ENCODE measurements around the gene LIN54.
"Not testable (repeated sequence)": the region's sequence is repeated elsewhere in the genome, so short reads cannot be mapped to it uniquely, and the experiment has no call there.

Gene LIN54

DNA sequence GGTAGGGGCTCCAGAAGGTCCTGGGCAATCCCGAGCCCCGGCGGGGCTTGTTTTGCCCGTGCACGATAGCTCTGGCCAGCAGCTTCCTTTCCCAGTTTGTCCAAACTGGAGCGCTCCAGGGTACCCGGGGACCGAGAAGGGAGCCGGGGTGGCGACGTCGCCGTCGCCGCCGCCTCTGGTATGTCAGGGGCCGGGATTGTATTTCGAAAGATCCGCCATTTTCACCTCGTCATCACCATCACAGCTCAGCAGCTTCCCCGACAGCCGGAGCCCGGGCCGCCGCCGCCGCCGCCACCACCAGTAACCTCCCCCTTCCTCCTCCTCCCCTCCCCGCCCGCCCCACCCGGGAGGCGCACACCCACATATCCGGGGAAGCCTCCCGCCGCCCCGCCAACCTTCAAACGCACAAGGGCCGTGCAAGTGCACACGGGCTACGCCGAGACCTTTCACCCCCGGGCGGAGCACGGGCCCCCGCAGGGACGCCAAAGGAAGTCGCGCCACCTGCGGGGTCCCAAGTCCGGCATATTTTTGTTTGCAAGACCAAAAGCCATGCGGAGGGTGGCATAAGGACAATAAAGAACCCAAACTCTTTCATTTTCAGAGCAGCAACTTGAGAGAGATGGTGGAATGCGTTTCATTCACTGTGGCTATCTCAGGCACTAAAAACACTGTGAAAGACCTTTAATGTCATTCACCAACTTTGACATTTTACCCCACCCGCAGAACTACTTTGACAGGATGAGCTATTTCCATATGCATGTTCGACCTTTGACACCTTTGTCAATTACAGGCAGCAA lies at the start of gene LIN54:
Gene LIN54, minus strand, starts transcription at position 302 of the 797 bp plus-strand sequence. CDS start 25,979 bp downstream, outside the sequence.
- FAIRE-seq (peak; percentile 73), DNase-seq (ENCODE audit: extremely low spot score, insufficient read length, low read depth) (peak; percentile 63)

DNA sequence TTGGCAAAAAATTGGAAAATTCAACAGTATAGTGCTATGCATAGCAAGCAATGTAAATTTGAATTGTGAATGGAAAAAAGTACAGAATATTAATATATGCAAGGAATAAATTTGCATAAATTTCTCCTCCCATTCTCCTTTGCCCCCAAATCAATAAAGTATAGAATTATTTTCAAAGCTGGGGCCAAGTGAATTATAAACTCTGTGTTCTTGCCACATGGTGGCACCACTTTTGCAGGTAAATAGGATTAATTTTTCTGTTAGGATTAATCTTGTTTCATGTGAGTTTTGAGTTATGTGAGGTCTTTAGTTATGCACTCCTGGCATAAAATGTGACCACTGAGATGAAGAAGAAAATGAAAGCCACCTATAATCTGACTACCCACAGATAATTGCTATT lies 44.3 kb upstream of the LIN54 start:
- DNase-seq (ENCODE audit: extremely low spot score, insufficient read length, low read depth) (no peak), FAIRE-seq (peak; percentile 18)

- FAIRE-seq; DNase-seq (ENCODE audit: extremely low spot score, insufficient read length, low read depth): not testable (repeated sequence)
Measured at GRCh38 chr4:83048781-83049180, 38.2 kb upstream of the LIN54 start.

GRCh38 chr4:83046693-83047473 lies 36.3 kb upstream of the LIN54 start:
- FAIRE-seq (peak; percentile 56), DNase-seq (ENCODE audit: extremely low spot score, insufficient read length, low read depth) (no peak)

DNA sequence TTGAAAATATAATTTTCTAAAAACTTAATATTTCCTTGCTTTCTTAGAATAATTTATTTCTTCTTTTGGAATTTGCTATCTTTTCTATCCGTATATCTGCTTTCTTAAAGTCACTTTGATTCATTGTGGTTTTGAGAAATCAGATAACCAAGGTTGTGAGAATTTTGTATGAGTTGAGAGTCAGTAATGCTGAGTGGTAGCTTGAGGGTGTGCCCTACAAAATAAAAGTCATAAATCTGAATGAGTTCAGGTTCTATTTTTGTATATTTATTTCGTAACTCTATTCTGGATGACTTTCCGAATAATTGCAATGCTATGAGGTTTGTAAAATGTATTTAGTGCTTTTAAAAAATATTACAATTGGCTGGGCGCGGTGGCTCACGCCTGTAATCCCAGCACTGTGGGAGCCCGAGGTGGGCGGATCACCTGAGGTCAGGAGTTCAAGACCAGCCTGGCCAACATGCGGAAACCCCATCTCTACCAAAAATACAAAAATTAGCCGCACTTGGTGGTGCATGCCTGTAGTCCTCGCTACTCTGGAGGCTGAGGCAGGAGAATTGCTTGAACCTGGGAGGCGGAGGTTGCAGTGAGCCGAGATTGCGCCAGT lies 33.3 kb upstream of the LIN54 start:
- no peak for FAIRE-seq
- DNase-seq (ENCODE audit: extremely low spot score, insufficient read length, low read depth): no peak

DNA sequence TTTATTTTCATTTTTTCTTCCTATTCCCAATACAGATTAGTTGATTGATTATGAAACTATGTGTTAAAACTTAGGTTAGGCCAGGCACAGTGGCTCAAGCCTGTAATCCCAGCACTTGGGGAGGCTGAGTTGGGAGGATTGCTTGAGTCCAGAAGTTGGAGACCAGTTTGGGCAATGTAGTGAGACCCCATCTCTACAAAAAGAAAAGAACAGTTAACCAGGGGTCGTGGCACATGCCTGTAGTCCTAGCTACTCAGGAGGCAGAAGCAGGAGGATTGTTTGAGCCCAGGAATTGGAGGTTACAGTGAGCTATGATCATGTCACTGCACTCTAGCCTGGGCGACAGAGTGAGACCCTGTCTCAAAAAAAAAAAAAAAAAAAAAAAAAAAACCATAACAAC lies 32.5 kb upstream of the LIN54 start:
- FAIRE-seq; DNase-seq (ENCODE audit: extremely low spot score, insufficient read length, low read depth): not testable (repeated sequence)

DNA sequence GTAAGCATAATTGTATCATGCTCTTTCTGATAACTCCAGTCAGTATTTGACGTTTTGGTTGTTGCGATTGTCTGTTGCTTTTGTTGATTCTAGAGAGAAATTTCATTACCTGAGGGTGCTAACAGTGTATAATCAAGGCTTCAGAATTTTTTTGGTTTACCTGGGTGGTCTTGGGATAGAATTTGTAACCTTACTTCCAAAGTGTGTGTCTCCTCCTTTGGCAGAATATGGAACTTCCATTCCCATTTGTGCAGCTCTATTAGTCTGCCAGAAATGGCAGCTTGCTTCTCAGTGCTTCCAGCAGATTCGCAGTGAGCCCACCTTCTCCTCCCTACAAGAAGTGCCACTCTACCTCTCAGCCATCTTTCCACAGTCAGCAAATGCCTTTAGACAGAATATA lies 29.6 kb upstream of the LIN54 start:
- DNase-seq (ENCODE audit: extremely low spot score, insufficient read length, low read depth) (no peak), FAIRE-seq (no peak)

- no peak for DNase-seq (ENCODE audit: extremely low spot score, insufficient read length, low read depth)
- FAIRE-seq: no peak
Measured at GRCh38 chr4:83036991-83037665, 26.5 kb upstream of the LIN54 start.

GRCh38 chr4:83034630-83035494 lies 24.2 kb upstream of the LIN54 start, which contains the start of gene COPS4:
COPS4 (plus strand) TSS chr4:83035183; CDS start chr4:83035225, 42 bp downstream.
- DNase-seq (ENCODE audit: extremely low spot score, insufficient read length, low read depth) (peak; percentile 92), FAIRE-seq (peak; percentile 100)

GRCh38 chr4:83029688-83030087 lies 19.1 kb upstream of the LIN54 start:
- FAIRE-seq (no peak), DNase-seq (ENCODE audit: extremely low spot score, insufficient read length, low read depth) (no peak)

DNA sequence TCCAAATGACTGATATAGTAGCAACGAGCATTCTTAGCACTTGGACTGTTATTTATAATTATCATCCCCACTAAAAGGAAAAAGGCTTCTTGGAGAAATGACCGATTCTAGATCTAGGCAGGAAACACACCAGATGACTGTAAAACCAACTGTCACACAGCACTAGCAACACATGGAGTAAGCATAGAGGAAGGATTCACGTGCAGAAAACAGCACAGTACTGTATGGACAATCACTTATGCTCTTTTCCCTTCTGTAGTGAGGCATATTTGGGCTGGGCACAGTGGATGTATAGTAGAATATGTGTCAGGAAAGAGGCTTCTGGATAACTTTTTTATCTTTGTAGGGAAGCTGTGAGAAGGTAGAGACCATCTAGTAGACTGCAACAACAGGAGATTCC lies 18.4 kb upstream of the LIN54 start:
- no peak for FAIRE-seq

DNA sequence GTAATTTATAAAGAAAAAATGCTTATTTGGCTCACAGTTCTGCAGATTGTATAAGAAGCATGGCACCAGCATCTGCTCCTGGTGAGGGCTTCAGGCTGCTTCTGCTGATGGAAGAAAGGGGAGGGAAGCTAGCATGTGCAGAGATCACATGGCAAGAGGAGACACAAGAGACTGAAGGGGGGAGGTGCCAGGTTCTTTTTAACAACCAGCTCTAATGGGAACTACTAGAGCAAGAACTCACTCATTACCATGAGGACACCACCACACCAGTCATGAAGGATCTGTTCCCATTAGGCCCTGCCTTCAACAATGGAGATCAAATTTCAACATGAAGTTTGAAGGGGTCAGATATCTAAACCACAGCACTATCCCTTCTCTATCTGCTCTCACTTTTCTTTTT lies 14.9 kb upstream of the LIN54 start:
- DNase-seq (ENCODE audit: extremely low spot score, insufficient read length, low read depth) (no peak), FAIRE-seq (peak; percentile 60)

More for the DNA sequence above, 18.4 kb upstream of the LIN54 start:
- no peak for DNase-seq (ENCODE audit: extremely low spot score, insufficient read length, low read depth)

- FAIRE-seq (no peak), DNase-seq (ENCODE audit: extremely low spot score, insufficient read length, low read depth) (no peak)
Measured at GRCh38 chr4:83024233-83024632, 13.6 kb upstream of the LIN54 start.

DNA sequence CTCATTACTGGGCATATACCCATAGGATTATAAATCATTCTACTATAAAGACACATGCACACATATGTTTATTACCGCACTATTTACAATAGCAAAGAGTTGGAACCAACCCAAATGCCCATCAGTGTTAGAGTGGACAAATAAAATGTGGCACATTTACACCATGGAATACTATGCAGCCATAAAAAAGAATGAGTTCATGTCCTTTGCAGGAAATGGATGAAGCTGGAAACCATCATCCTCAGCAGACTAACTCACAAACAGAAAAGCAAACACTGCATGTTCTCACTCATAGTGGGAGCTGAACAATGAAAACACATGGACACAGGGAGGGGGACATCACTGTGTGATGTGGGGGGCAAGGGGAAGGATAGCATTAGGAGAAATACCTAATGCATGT lies 13.0 kb upstream of the LIN54 start:
- not testable (repeated sequence) for FAIRE-seq; DNase-seq (ENCODE audit: extremely low spot score, insufficient read length, low read depth)

DNA sequence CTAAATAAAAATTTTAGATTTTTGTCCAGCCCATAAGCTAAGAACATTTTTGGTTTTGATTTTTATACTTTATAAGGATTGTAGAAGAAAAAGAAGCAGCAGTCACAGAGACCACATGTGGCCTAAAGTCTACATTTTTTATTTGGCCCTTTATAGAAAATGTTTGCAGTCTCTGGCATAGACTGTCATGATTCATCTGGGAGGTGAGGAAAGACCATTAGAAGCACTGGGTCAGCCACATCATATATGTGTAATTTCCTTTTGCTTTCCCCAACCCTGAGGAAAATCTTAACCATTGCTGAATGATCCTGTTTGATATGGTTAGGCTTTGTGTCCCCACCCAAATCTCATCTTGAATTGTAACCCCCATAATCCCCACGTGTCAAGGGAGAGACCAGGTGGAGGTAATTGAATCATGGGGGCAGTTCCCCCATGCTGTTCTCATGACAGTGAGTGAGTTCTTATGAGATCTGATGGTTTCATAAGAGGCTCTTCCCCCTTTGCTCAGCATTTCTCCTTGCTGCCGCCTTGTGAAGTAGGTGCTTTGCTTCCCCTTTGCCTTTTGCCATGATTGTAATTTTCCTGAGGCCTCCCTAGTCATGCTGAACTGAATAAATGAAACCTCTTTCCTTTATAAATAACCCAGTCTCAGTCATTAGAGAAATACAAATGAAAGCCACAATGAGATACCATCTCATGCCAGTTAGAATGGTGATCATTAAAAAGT lies 12.3 kb upstream of the LIN54 start:
- DNase-seq (ENCODE audit: extremely low spot score, insufficient read length, low read depth): no peak
- FAIRE-seq: no peak

GRCh38 chr4:83019794-83020494 lies 9.3 kb upstream of the LIN54 start:
- DNase-seq (ENCODE audit: extremely low spot score, insufficient read length, low read depth) (no peak), FAIRE-seq (no peak)

DNA sequence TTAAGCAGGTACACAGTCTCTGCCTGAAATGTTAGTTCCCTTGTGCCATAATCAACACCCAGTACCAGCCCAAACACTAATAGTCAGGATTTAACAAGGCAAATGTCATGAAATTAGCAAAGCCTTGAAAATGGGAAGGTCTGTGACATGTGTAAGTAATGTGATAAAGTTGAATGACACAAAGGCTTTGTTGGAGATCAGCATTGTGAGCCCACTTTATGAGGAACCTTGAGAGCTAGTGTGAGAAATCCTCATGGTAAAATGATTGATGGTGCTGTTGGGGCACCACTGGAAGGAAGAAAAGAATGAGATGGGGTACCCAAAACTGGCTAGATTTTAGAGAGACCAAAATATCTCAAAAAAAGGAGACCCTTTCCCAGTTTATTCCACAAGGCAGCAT lies 3.3 kb upstream of the LIN54 start:
- peak; percentile 29 for FAIRE-seq
- no peak for DNase-seq (ENCODE audit: extremely low spot score, insufficient read length, low read depth)

- peak; percentile 29 for FAIRE-seq
- no peak for DNase-seq (ENCODE audit: extremely low spot score, insufficient read length, low read depth)
Measured at GRCh38 chr4:83013420-83013867, 2.8 kb upstream of the LIN54 start.

Data from GM18507 (cell line).